Activated naive CD4-positive, alpha-beta T cell treated with anti-CD3 and anti-CD28 coated beads for 36 hours (primary cell): Measurements from ENCODE around the gene DPPA3. TPM values are rescaled to one million over a fixed set of nuclear protein-coding genes. Genes with fewer than 3 reads are reported as not detected.
"Not testable (repeated sequence)": the region's sequence is repeated elsewhere in the genome, so short reads cannot be mapped to it uniquely, and the experiment has no call there.

ENCODE experiments used
- CTCF ChIA-PET: fragments of 350-600 bp; sonication (Branson Sonifier 250); formaldehyde crosslinking; loops from one replicate; lab custom pipeline; 2021; ENCODE audit warnings: antibody characterized with exemption; lab: Charles Lee
- DNase-seq: peaks from one replicate; pipeline ENCODE4 v3.0.0-alpha.2; 2020
- H3K27ac Mint-ChIP-seq: one replicate; pipeline ENCODE4 v1.8.0; 2021; ENCODE audit warnings: mild to moderate bottlenecking, mixed read lengths
- H3K27me3 Mint-ChIP-seq: one replicate; pipeline ENCODE4 v1.8.0; 2021; ENCODE audit warnings: low read depth, mixed read lengths
- H3K36me3 Mint-ChIP-seq: one replicate; pipeline ENCODE4 v1.8.0; 2021; ENCODE audit warnings: low read depth, mixed read lengths
- H3K4me1 Mint-ChIP-seq: one replicate; pipeline ENCODE4 v1.8.0; 2021; ENCODE audit warnings: low read depth, mixed read lengths
- H3K4me3 Mint-ChIP-seq: one replicate; pipeline ENCODE4 v1.8.0; 2021; ENCODE audit warnings: mild to moderate bottlenecking, moderate library complexity, mixed read lengths
- H3K9me3 Mint-ChIP-seq: one replicate; pipeline ENCODE4 v1.8.0; 2021; ENCODE audit warnings: mixed read lengths
- intact Hi-C: fragments of 100-400 bp; cut with micrococcal nuclease; formaldehyde crosslinking; loops from one replicate; pipeline ENCODE4 v1.15.1; 2023
- total RNA-seq, 2 experiments: library from RNA; stranded (reverse); gene quantifications; one replicate each; pipeline ENCODE4 v1.2.3, GENCODE V29; 2021

The DPPA3 gene
- total RNA-seq, result not detected

GRCh38 chr12:7711133-7711532 lies at the start of gene DPPA3:
Gene DPPA3 (plus strand): TSS chr12:7711433. CDS start chr12:7711571, 138 bp downstream.
- CTCF ChIA-PET, result no interaction called here

GRCh38 chr12:7661741-7662140 lies 49.5 kb upstream of the DPPA3 start:
- DNase-seq, result no peak
- Mint-ChIP-seq H3K4me3 (no peak overlapping the region), H3K36me3 (no peaks in the 10 kb centered on the region), H3K27me3 (no peaks in the 10 kb centered on the region), H3K27ac (no peak overlapping the region), H3K9me3 (no peaks in the 10 kb centered on the region), H3K4me1 (no peaks in the 10 kb centered on the region)
- CTCF ChIA-PET, result interaction anchor here (1.5 kb wide), 1 partner anchor 21 kb away, joined by 5 read pairs; no protein-coding TSS in a partner anchor
- intact Hi-C loops, result no loop called here

More at GRCh38 chr12:7711133-7711532, at the start of gene DPPA3:
- intact Hi-C loops, result no loop called here
- H3K4me3 Mint-ChIP-seq, result no peak within 1 kb of the TSS
- H3K4me1 Mint-ChIP-seq, result no peaks in the 10 kb centered on the region
- no peaks in the 10 kb centered on the region for H3K27me3 Mint-ChIP-seq
- no peaks in the 10 kb centered on the region for H3K9me3 Mint-ChIP-seq
- no peaks in the 10 kb centered on the region for H3K36me3 Mint-ChIP-seq
- H3K27ac Mint-ChIP-seq, result no peak within 1 kb of the TSS
- no peak for DNase-seq

GRCh38 chr12:7666595-7666994 lies 44.6 kb upstream of the DPPA3 start:
- CTCF ChIA-PET, result interaction anchor here (0.9 to 1.0 kb wide), 2 partner anchors 24 to 26 kb away, joined by 3 to 4 read pairs; no protein-coding TSS in a partner anchor
- no peak overlapping the region for H3K27ac Mint-ChIP-seq
- intact Hi-C loops, result no loop called here
- no peak for DNase-seq
- no peaks in the 10 kb centered on the region for H3K27me3 Mint-ChIP-seq
- H3K36me3 Mint-ChIP-seq, result no peaks in the 10 kb centered on the region
- H3K4me1 Mint-ChIP-seq, result no peaks in the 10 kb centered on the region
- H3K4me3 Mint-ChIP-seq, result no peak overlapping the region
- H3K9me3 Mint-ChIP-seq, result no peaks in the 10 kb centered on the region

GRCh38 chr12:7667125-7667524 lies 44.1 kb upstream of the DPPA3 start:
- intact Hi-C loops, result no loop called here
- Mint-ChIP-seq H3K27me3 (no peaks in the 10 kb centered on the region), H3K27ac (no peak overlapping the region), H3K36me3 (no peaks in the 10 kb centered on the region), H3K4me3 (no peak overlapping the region), H3K9me3 (no peaks in the 10 kb centered on the region), H3K4me1 (no peaks in the 10 kb centered on the region)
- CTCF ChIA-PET, result interaction anchor here (1.0 to 2.2 kb wide), 2 partner anchors 25 to 27 kb away, joined by 4 to 6 read pairs; no protein-coding TSS in a partner anchor
- DNase-seq, result no peak

- no peaks in the 10 kb centered on the region for H3K4me1 Mint-ChIP-seq
- H3K27ac Mint-ChIP-seq, result no peak overlapping the region
- H3K27me3 Mint-ChIP-seq, result no peaks in the 10 kb centered on the region
- intact Hi-C loops, result no loop called here
- DNase-seq, result no peak
- CTCF ChIA-PET, result interaction anchor here (0.7 to 2.2 kb wide), 4 partner anchors 24 to 141 kb away, joined by 4 to 6 read pairs (median 5); no protein-coding TSS in a partner anchor
- no peaks in the 10 kb centered on the region for H3K9me3 Mint-ChIP-seq
- H3K36me3 Mint-ChIP-seq, result no peaks in the 10 kb centered on the region
- no peak overlapping the region for H3K4me3 Mint-ChIP-seq
Observed at GRCh38 chr12:7668171-7668570, 43.1 kb upstream of the DPPA3 start.

- H3K36me3 Mint-ChIP-seq, intact Hi-C loops, H3K27ac Mint-ChIP-seq, H3K9me3 Mint-ChIP-seq, H3K4me1 Mint-ChIP-seq, H3K27me3 Mint-ChIP-seq, DNase-seq, H3K4me3 Mint-ChIP-seq: not testable (repeated sequence)
- CTCF ChIA-PET, result interaction anchor here (6.7 kb wide), 1 partner anchor 131 kb away, joined by 62 read pairs; no protein-coding TSS in a partner anchor
Observed at GRCh38 chr12:7675455-7675854, 35.8 kb upstream of the DPPA3 start.

- H3K36me3 Mint-ChIP-seq, H3K4me3 Mint-ChIP-seq, H3K9me3 Mint-ChIP-seq, H3K27me3 Mint-ChIP-seq, H3K4me1 Mint-ChIP-seq, H3K27ac Mint-ChIP-seq: not testable (repeated sequence)
- intact Hi-C loops, result loop anchor here (1.0 to 2.0 kb wide), 3 partner anchors 37 to 317 kb away; no protein-coding TSS in a partner anchor
- peak; percentile 15 for DNase-seq
- CTCF ChIA-PET, result interaction anchor here (0.6 to 6.7 kb wide), 3 partner anchors 10 to 184 kb away, joined by 3 to 62 read pairs (median 6); no protein-coding TSS in a partner anchor
Observed at GRCh38 chr12:7677432-7677888, 33.8 kb upstream of the DPPA3 start.

- H3K4me3 Mint-ChIP-seq, result no peak overlapping the region
- intact Hi-C loops, result no loop called here
Observed at GRCh38 chr12:7678744-7679143, 32.5 kb upstream of the DPPA3 start.

GRCh38 chr12:7679251-7680045 lies 31.8 kb upstream of the DPPA3 start:
- CTCF ChIA-PET, result interaction anchor here (0.5 to 6.7 kb wide), 4 partner anchors 14 to 181 kb away, joined by 3 to 62 read pairs (median 6); partner anchors contain the start of gene APOBEC1
- Mint-ChIP-seq H3K9me3 (no peaks in the 10 kb centered on the region), H3K27ac (no peak overlapping the region), H3K36me3 (no peaks in the 10 kb centered on the region), H3K4me3 (no peak overlapping the region), H3K4me1 (peaks cover 5% of the 10 kb centered on the region), H3K27me3 (no peaks in the 10 kb centered on the region)
- no peak for DNase-seq
- intact Hi-C loops, result no loop called here

More at GRCh38 chr12:7678744-7679143, 32.5 kb upstream of the DPPA3 start:
- peaks cover 5% of the 10 kb centered on the region for H3K4me1 Mint-ChIP-seq
- H3K9me3 Mint-ChIP-seq, result no peaks in the 10 kb centered on the region
- no peaks in the 10 kb centered on the region for H3K36me3 Mint-ChIP-seq
- H3K27me3 Mint-ChIP-seq, result no peaks in the 10 kb centered on the region
- CTCF ChIA-PET, result interaction anchor here (0.6 to 6.7 kb wide), 2 partner anchors 128 to 182 kb away, joined by 3 to 62 read pairs; no protein-coding TSS in a partner anchor
- no peak for DNase-seq
- H3K27ac Mint-ChIP-seq, result no peak overlapping the region

- H3K36me3 Mint-ChIP-seq, result no peaks in the 10 kb centered on the region
- H3K4me1 Mint-ChIP-seq, result peaks cover 5% of the 10 kb centered on the region
- no peak overlapping the region for H3K27ac Mint-ChIP-seq
- CTCF ChIA-PET, result no interaction called here
- no peaks in the 10 kb centered on the region for H3K27me3 Mint-ChIP-seq
- intact Hi-C loops, result no loop called here
- H3K9me3 Mint-ChIP-seq, result no peaks in the 10 kb centered on the region
- H3K4me3 Mint-ChIP-seq, result no peak overlapping the region
- no peak for DNase-seq
Observed at GRCh38 chr12:7681535-7681934, 29.7 kb upstream of the DPPA3 start.

- DNase-seq, result no peak
- Mint-ChIP-seq H3K36me3 (no peaks in the 10 kb centered on the region), H3K4me3 (no peak overlapping the region), H3K9me3 (no peaks in the 10 kb centered on the region), H3K27ac (no peak overlapping the region), H3K27me3 (peaks cover 4% of the 10 kb centered on the region), H3K4me1 (peaks cover 7% of the 10 kb centered on the region)
- intact Hi-C loops, result no loop called here
- CTCF ChIA-PET, result interaction anchor here (1.4 kb wide), 1 partner anchor 113 kb away, joined by 6 read pairs; no protein-coding TSS in a partner anchor
Observed at GRCh38 chr12:7693793-7694192, 17.4 kb upstream of the DPPA3 start.

- H3K9me3 Mint-ChIP-seq, result no peaks in the 10 kb centered on the region
- no peak overlapping the region for H3K4me3 Mint-ChIP-seq
- H3K27ac Mint-ChIP-seq, result no peak overlapping the region
- peaks cover 7% of the 10 kb centered on the region for H3K4me1 Mint-ChIP-seq
- no peak for DNase-seq
- intact Hi-C loops, result no loop called here
- CTCF ChIA-PET, result no interaction called here
- H3K27me3 Mint-ChIP-seq, result peaks cover 4% of the 10 kb centered on the region
- no peaks in the 10 kb centered on the region for H3K36me3 Mint-ChIP-seq
Observed at GRCh38 chr12:7694556-7695236, 16.5 kb upstream of the DPPA3 start.
